Activated B cell treated with CpG ODN at 0.5 μM for 24 hours (primary cell): ENCODE measurements around the gene FAM135A. TPM values are rescaled to one million over a fixed set of nuclear protein-coding genes. Genes with fewer than 3 reads are reported as not detected.

Source experiments
- ATAC-seq: fragments of 200-7000 bp; cut with Tn5 transposase; one replicate; pipeline ENCODE4 v1.10.0; 2021; ENCODE audit warnings: low read depth, mild to moderate bottlenecking, moderate library complexity
- CTCF ChIA-PET: fragments of 350-600 bp; sonication (Branson Sonifier 250); formaldehyde crosslinking; loops from one replicate; lab custom pipeline; 2021; ENCODE audit warnings: antibody characterized with exemption; lab: Charles Lee
- POLR2A ChIA-PET: fragments of 350-600 bp; sonication (Branson Sonifier 250); formaldehyde crosslinking; loops from one replicate; lab custom pipeline; 2021; ENCODE audit warnings: antibody characterized with exemption; lab: Charles Lee
- DNase-seq: peaks from one replicate; pipeline ENCODE4 v3.0.0; 2022
- H3K27ac Mint-ChIP-seq: one replicate; pipeline ENCODE4 v1.8.0; 2020; ENCODE audit warnings: mixed read lengths
- H3K27me3 Mint-ChIP-seq: one replicate; pipeline ENCODE4 v1.8.0; 2021; ENCODE audit warnings: mixed read lengths
- H3K36me3 Mint-ChIP-seq: one replicate; pipeline ENCODE4 v1.8.0; 2021; ENCODE audit warnings: low read depth, mixed read lengths
- H3K4me1 Mint-ChIP-seq: one replicate; pipeline ENCODE4 v1.8.0; 2021; ENCODE audit warnings: mixed read lengths
- H3K4me3 Mint-ChIP-seq: one replicate; pipeline ENCODE4 v1.8.0; 2020; ENCODE audit warnings: mild to moderate bottlenecking, mixed read lengths
- H3K9me3 Mint-ChIP-seq: one replicate; pipeline ENCODE4 v1.8.0; 2020; ENCODE audit warnings: mixed read lengths
- CTCF ChIP-seq: fragments of 200-600 bp; IDR thresholded peaks from one replicate; pipeline ENCODE4 v1.8.0; 2022; ENCODE audit warnings: antibody characterized with exemption, mild to moderate bottlenecking
- intact Hi-C: fragments of 100-400 bp; cut with micrococcal nuclease; formaldehyde crosslinking; loops from one replicate; pipeline ENCODE4 v1.15.1; 2024
- total RNA-seq: library from RNA; stranded (reverse); gene quantifications from 2 replicates; pipeline ENCODE4 v1.2.3, GENCODE V29; 2022

Gene FAM135A
- total RNA-seq, 1 donor from 2014 or later: 18.2 TPM

GRCh38 chr6:70388814-70389213 is 24.5 kb upstream of the FAM135A start:
- intact Hi-C loops: no loop called here
- Mint-ChIP-seq H3K4me3 (no peak overlapping the region), H3K9me3 (peaks cover 4% of the 10 kb centered on the region), H3K27ac (no peak overlapping the region), H3K36me3 (no peaks in the 10 kb centered on the region), H3K4me1 (no peaks in the 10 kb centered on the region), H3K27me3 (peaks cover 23% of the 10 kb centered on the region)
- TF ChIP-seq CTCF: no peak
- no peak for ATAC-seq
- no peak for DNase-seq
- CTCF ChIA-PET: no interaction called here
- POLR2A ChIA-PET: no interaction called here

GRCh38 chr6:70389261-70389660 is 24.0 kb upstream of the FAM135A start:
- H3K27ac Mint-ChIP-seq: no peak overlapping the region
- intact Hi-C loops: no loop called here
- peaks cover 4% of the 10 kb centered on the region for H3K9me3 Mint-ChIP-seq
- ATAC-seq (no peak), DNase-seq (no peak)
- ChIA-PET CTCF (no interaction called here), POLR2A (no interaction called here)
- H3K27me3 Mint-ChIP-seq: peaks cover 21% of the 10 kb centered on the region
- H3K4me3 Mint-ChIP-seq: no peak overlapping the region
- H3K36me3 Mint-ChIP-seq: no peaks in the 10 kb centered on the region
- TF ChIP-seq CTCF: no peak
- H3K4me1 Mint-ChIP-seq: no peaks in the 10 kb centered on the region

- no peak overlapping the region for H3K27ac Mint-ChIP-seq
- no peak overlapping the region for H3K4me3 Mint-ChIP-seq
- ChIA-PET CTCF (no interaction called here), POLR2A (interaction anchor here (1.1 kb wide), 1 partner anchor 23 kb away, joined by 3 read pairs; the partner anchor contains the start of gene FAM135A)
- H3K36me3 Mint-ChIP-seq: no peaks in the 10 kb centered on the region
- peaks cover 27% of the 10 kb centered on the region for H3K27me3 Mint-ChIP-seq
- H3K4me1 Mint-ChIP-seq: no peaks in the 10 kb centered on the region
- ATAC-seq: no peak
- intact Hi-C loops: no loop called here
- peaks cover 4% of the 10 kb centered on the region for H3K9me3 Mint-ChIP-seq
- no peak for TF ChIP-seq CTCF
- DNase-seq: no peak
Measured at GRCh38 chr6:70390067-70390466, 23.2 kb upstream of the FAM135A start.

GRCh38 chr6:70391492-70391891 is 21.8 kb upstream of the FAM135A start:
- no peak overlapping the region for H3K27ac Mint-ChIP-seq
- CTCF ChIA-PET: no interaction called here
- ATAC-seq: no peak

More at GRCh38 chr6:70391492-70391891, 21.8 kb upstream of the FAM135A start:
- Mint-ChIP-seq H3K4me1 (no peaks in the 10 kb centered on the region), H3K4me3 (no peak overlapping the region), H3K36me3 (no peaks in the 10 kb centered on the region), H3K27me3 (peaks cover 27% of the 10 kb centered on the region), H3K9me3 (peaks cover 4% of the 10 kb centered on the region)
- DNase-seq: no peak
- POLR2A ChIA-PET: no interaction called here
- intact Hi-C loops: no loop called here
- TF ChIP-seq CTCF: no peak
